Dedifferentiated amniotic fluid mesenchymal stem cell (primary cell): Measurements from ENCODE around the gene JAGN1.
"Not testable (repeated sequence)": the region's sequence is repeated elsewhere in the genome, so short reads cannot be mapped to it uniquely, and the experiment has no call there.

Experiments
- DNase-seq: peaks from one replicate; pipeline ENCODE4 v3.0.0-alpha.2; 2016; ENCODE audit errors: extremely low spot score

Gene JAGN1

GRCh38 chr3:9866639-9867038 is 23.8 kb upstream of the JAGN1 start:
- DNase-seq, result no peak

GRCh38 chr3:9867106-9867505 is 23.3 kb upstream of the JAGN1 start:
- no peak for DNase-seq

GRCh38 chr3:9869955-9870354 is 20.5 kb upstream of the JAGN1 start:
- no peak for DNase-seq

- peak; percentile 68 for DNase-seq
These were observed 19.4 kb upstream of the JAGN1 start for GRCh38 chr3:9870978-9871377.

- not testable (repeated sequence) for DNase-seq
These were observed 18.3 kb upstream of the JAGN1 start for GRCh38 chr3:9872067-9872466.

- DNase-seq, result no peak
These were observed 15.0 kb upstream of the JAGN1 start for GRCh38 chr3:9875448-9875847.

- not testable (repeated sequence) for DNase-seq
These were observed 14.2 kb upstream of the JAGN1 start for GRCh38 chr3:9876255-9876654.

- DNase-seq, result no peak
These were observed 13.4 kb upstream of the JAGN1 start for GRCh38 chr3:9876991-9877390.

GRCh38 chr3:9878700-9879099 is 11.7 kb upstream of the JAGN1 start:
- DNase-seq, result no peak

GRCh38 chr3:9879830-9880549 is 10.4 kb upstream of the JAGN1 start, which contains the start of gene CIDEC:
Gene CIDEC (minus strand): TSS chr3:9880253. CDS start chr3:9878486, 1,767 bp downstream.
- no peak for DNase-seq

- no peak for DNase-seq
These were observed 9.0 kb upstream of the JAGN1 start for GRCh38 chr3:9881441-9881840.

- DNase-seq, result no peak
These were observed 6.5 kb upstream of the JAGN1 start for GRCh38 chr3:9883706-9884554.

GRCh38 chr3:9884555-9885165 is 5.8 kb upstream of the JAGN1 start:
- DNase-seq, result peak; percentile 40

GRCh38 chr3:9886328-9886727 is 4.1 kb upstream of the JAGN1 start:
- no peak for DNase-seq

GRCh38 chr3:9887480-9887879 is 2.9 kb upstream of the JAGN1 start:
- DNase-seq, result no peak

GRCh38 chr3:9888540-9888939 is 1.9 kb upstream of the JAGN1 start:
- no peak for DNase-seq

- no peak for DNase-seq
These were observed 1.0 kb upstream of the JAGN1 start for GRCh38 chr3:9889405-9889804.

GRCh38 chr3:9891072-9891622 is 737 bp downstream of the JAGN1 start:
- no peak for DNase-seq

GRCh38 chr3:9893739-9894138 is 3.3 kb downstream of the JAGN1 start:
- no peak for DNase-seq

GRCh38 chr3:9895715-9896114 is 5.3 kb downstream of the JAGN1 start:
- DNase-seq, result not testable (repeated sequence)

GRCh38 chr3:9896755-9897407 is 6.5 kb downstream of the JAGN1 start:
- DNase-seq, result peak; percentile 13
